K562 (cell line): ENCODE results near the gene DNMT1.

ENCODE experiments used
- CTBP1 ChIP-seq: fragments of 450-650 bp; IDR thresholded peaks from 2 replicates; pipeline ENCODE4 v1.6.1; 2016; ENCODE audit warnings: borderline replicate concordance
- SMAD3 ChIP-seq: fragments of 450-650 bp; formaldehyde crosslinking; conservative IDR thresholded peaks from 2 replicates; pipeline ENCODE4 v1.4.0; 2020; ENCODE audit warnings: mild to moderate bottlenecking
- ZBTB40 ChIP-seq, 2 experiments: fragments of 450-650 bp in 1 of 2; sonication (generic) in 1 of 2; formaldehyde crosslinking in 1 of 2; IDR thresholded peaks; 2 replicates each; pipeline versions ENCODE4 v1.7.1 to v1.9.0; 2016 to 2022; ENCODE audit warnings: inconsistent platforms in 1 of 2, mild to moderate bottlenecking in 1 of 2, missing genetic modification reagents in 1 of 2
- ZC3H4 ChIP-seq: sonication (generic); formaldehyde crosslinking; IDR thresholded peaks from 2 replicates; pipeline ENCODE4 v1.9.0; 2021; ENCODE audit warnings: missing genetic modification reagents, borderline replicate concordance
- TF ChIP-seq, protein P1 (sequence below), 3 experiments: IDR thresholded peaks in 2 of 3; conservative IDR thresholded peaks in 1 of 3; 2 replicates each; pipeline ENCODE4 v1.5.1; 2011 to 2012; ENCODE audit warnings: low read length in 3 of 3, mild to moderate bottlenecking in 3 of 3, control low read depth in 2 of 3, improper control_type of control experiment in 1 of 3, inconsistent platforms in 1 of 3, low read depth in 1 of 3, mixed read lengths in 1 of 3, moderate library complexity in 1 of 3; ENCODE audit not compliant: insufficient read depth in 2 of 3

- no peak for TF ChIP-seq ZBTB40 (IDR thresholded peaks at IDR 0.05)
- no peak for TF ChIP-seq ZBTB40 (CRISPR knock-in tag; IDR thresholded peaks at IDR 0.05)
- TF ChIP-seq SMAD3 (CRISPR knock-in tag), result no peak
- no peak for TF ChIP-seq ZC3H4 (CRISPR knock-in tag)
- TF ChIP-seq, protein P1, sequence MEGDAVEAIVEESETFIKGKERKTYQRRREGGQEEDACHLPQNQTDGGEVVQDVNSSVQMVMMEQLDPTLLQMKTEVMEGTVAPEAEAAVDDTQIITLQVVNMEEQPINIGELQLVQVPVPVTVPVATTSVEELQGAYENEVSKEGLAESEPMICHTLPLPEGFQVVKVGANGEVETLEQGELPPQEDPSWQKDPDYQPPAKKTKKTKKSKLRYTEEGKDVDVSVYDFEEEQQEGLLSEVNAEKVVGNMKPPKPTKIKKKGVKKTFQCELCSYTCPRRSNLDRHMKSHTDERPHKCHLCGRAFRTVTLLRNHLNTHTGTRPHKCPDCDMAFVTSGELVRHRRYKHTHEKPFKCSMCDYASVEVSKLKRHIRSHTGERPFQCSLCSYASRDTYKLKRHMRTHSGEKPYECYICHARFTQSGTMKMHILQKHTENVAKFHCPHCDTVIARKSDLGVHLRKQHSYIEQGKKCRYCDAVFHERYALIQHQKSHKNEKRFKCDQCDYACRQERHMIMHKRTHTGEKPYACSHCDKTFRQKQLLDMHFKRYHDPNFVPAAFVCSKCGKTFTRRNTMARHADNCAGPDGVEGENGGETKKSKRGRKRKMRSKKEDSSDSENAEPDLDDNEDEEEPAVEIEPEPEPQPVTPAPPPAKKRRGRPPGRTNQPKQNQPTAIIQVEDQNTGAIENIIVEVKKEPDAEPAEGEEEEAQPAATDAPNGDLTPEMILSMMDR (IDR thresholded peaks at IDR 0.05 in 2 of 3, conservative IDR thresholded peaks at IDR 0.05 in 1 of 3; ENCODE audit: insufficient read depth in 2 of 3, low read depth in 1 of 3, low read length in 3 of 3), result no peak
- TF ChIP-seq CTBP1, result no peak
Measured at GRCh38 chr19:10114651-10115391, 79.9 kb downstream of the DNMT1 start.
